Caco-2 (cell line): ENCODE results near the gene KCNH5. TPM values are rescaled to one million over a fixed set of nuclear protein-coding genes. Genes with fewer than 3 reads are reported as not detected.

Experiments
- BruUV-seq: library from RNA; stranded (reverse); fragments of 400-500 nt; replicated peaks from 2 replicates; lab custom pipeline; 2021; lab: Mats Ljungman, UMichigan
- CTCF ChIA-PET: fragments of 300-600 bp; sonication (Branson Sonifier 250); formaldehyde crosslinking; loops from one replicate; lab custom pipeline; 2022; ENCODE audit warnings: antibody characterized with exemption; lab: Charles Lee
- POLR2A ChIA-PET: fragments of 300-600 bp; sonication (Branson Sonifier 250); formaldehyde crosslinking; loops from one replicate; lab custom pipeline; 2022; ENCODE audit warnings: antibody characterized with exemption; lab: Charles Lee
- DNase-seq, 2 experiments: peaks; one replicate each; pipeline versions ENCODE4 v3.0.0 to v3.0.0-alpha.2; 2020 to 2022
- H3K27me3 ChIP-seq: replicated peaks from 2 replicates; pipeline ENCODE4 v1.6.0; 2011; ENCODE audit warnings: low read length; ENCODE audit not compliant: control insufficient read depth, insufficient read depth
- H3K36me3 ChIP-seq: 2 replicates; pipeline ENCODE4 v1.5.1; 2011; ENCODE audit warnings: low read length; ENCODE audit not compliant: control insufficient read depth, insufficient read depth
- H3K4me1 ChIP-seq: fragments of 250-450 bp; sonication (Bioruptor Pico); 2 replicates; pipeline ENCODE4 v1.5.1; 2020; ENCODE audit warnings: mild to moderate bottlenecking
- H3K4me3 ChIP-seq: 2 replicates; pipeline ENCODE4 v1.5.1; 2011; ENCODE audit warnings: low read depth, mild to moderate bottlenecking, control low read depth, low read length
- H3K9me3 ChIP-seq: fragments of 250-450 bp; sonication (Bioruptor Pico); 2 replicates; pipeline ENCODE4 v1.5.1; 2020; ENCODE audit warnings: mild to moderate bottlenecking, moderate library complexity
- H3K27ac Mint-ChIP-seq: one replicate; pipeline ENCODE4 v1.8.0; 2022; ENCODE audit warnings: mixed read lengths; ENCODE audit not compliant: unreplicated experiment
- H3K27me3 Mint-ChIP-seq: one replicate; pipeline ENCODE4 v1.8.0; 2022; ENCODE audit warnings: mixed read lengths; ENCODE audit not compliant: insufficient read depth, unreplicated experiment
- H3K36me3 Mint-ChIP-seq: one replicate; pipeline ENCODE4 v1.8.0; 2022; ENCODE audit warnings: mild to moderate bottlenecking, mixed read lengths; ENCODE audit not compliant: insufficient read depth, unreplicated experiment
- H3K4me1 Mint-ChIP-seq: one replicate; pipeline ENCODE4 v1.8.0; 2022; ENCODE audit warnings: low read depth, mixed read lengths; ENCODE audit not compliant: unreplicated experiment
- H3K4me3 Mint-ChIP-seq: one replicate; pipeline ENCODE4 v1.8.0; 2022; ENCODE audit warnings: mild to moderate bottlenecking, moderate library complexity, mixed read lengths; ENCODE audit not compliant: unreplicated experiment
- H3K9me3 Mint-ChIP-seq: one replicate; pipeline ENCODE4 v1.8.0; 2022; ENCODE audit warnings: mixed read lengths; ENCODE audit not compliant: unreplicated experiment
- intact Hi-C: fragments of 100-400 bp; cut with micrococcal nuclease; formaldehyde crosslinking; loops from one replicate; pipeline ENCODE4 v1.10.0; 2022; ENCODE audit not compliant: unreplicated experiment
- total RNA-seq: library from RNA; stranded (reverse); gene quantifications from 2 replicates; pipeline ENCODE4 v1.2.3, GENCODE V29; 2022
- TF ChIP-seq, protein P1 (sequence below), 2 experiments: fragments of 200-600 bp in 1 of 2; IDR thresholded peaks; 1 replicate in 1 of 2; 2 replicates in 1 of 2; pipeline versions ENCODE4 v1.5.1 to v1.8.0; 2011 to 2022; ENCODE audit warnings: antibody characterized with exemption in 1 of 2, control low read depth in 1 of 2, inconsistent platforms in 1 of 2, low read depth in 1 of 2, low read length in 1 of 2, mild to moderate bottlenecking in 1 of 2, moderate library complexity in 1 of 2; ENCODE audit not compliant: insufficient read depth in 1 of 2, severe bottlenecking in 1 of 2, unreplicated experiment in 1 of 2

Gene KCNH5
- total RNA-seq, 1 experiment from 2014 or later, result not detected

DNA sequence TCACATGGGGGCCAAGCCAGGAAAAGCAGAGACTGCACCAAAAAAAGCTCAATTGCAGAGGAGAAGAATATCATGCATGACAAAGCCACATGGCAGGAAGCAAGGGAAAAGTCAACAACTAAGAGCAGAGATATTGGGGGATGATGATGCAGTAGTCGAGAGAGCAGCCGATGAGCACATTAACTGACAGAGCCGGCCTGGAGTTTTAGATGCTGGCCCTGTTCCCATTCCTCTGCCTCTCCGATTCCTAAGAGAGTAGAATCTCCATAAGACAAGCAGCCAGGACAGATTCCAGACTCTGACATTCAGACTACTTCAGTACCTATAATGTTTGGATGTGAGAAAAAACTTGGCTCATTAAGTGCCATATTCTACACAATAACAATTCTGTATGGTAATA, 155.9 kb downstream of the KCNH5 start:
- Mint-ChIP-seq H3K27ac (no peak overlapping the region), H3K4me1 (no peaks in the 10 kb centered on the region), H3K36me3 (no peaks in the 10 kb centered on the region), H3K9me3 (no peaks in the 10 kb centered on the region), H3K4me3 (no peak overlapping the region), H3K27me3 (no peaks in the 10 kb centered on the region)
- CTCF ChIA-PET, result no interaction called here
- TF ChIP-seq, protein P1, sequence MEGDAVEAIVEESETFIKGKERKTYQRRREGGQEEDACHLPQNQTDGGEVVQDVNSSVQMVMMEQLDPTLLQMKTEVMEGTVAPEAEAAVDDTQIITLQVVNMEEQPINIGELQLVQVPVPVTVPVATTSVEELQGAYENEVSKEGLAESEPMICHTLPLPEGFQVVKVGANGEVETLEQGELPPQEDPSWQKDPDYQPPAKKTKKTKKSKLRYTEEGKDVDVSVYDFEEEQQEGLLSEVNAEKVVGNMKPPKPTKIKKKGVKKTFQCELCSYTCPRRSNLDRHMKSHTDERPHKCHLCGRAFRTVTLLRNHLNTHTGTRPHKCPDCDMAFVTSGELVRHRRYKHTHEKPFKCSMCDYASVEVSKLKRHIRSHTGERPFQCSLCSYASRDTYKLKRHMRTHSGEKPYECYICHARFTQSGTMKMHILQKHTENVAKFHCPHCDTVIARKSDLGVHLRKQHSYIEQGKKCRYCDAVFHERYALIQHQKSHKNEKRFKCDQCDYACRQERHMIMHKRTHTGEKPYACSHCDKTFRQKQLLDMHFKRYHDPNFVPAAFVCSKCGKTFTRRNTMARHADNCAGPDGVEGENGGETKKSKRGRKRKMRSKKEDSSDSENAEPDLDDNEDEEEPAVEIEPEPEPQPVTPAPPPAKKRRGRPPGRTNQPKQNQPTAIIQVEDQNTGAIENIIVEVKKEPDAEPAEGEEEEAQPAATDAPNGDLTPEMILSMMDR (IDR thresholded peaks at IDR 0.05; ENCODE audit: insufficient read depth in 1 of 2, low read depth in 1 of 2, low read length in 1 of 2, severe bottlenecking in 1 of 2, unreplicated experiment in 1 of 2), result no peak
- H3K36me3 ChIP-seq, result no peaks in the 10 kb centered on the region
- no peak overlapping the region for H3K4me3 ChIP-seq
- H3K4me1 ChIP-seq, result no peaks in the 10 kb centered on the region
- POLR2A ChIA-PET, result no interaction called here
- H3K9me3 ChIP-seq, result no peaks in the 10 kb centered on the region
- H3K27me3 ChIP-seq, result no peaks in the 10 kb centered on the region
- intact Hi-C loops, result no loop called here
- BruUV-seq, result no TSS peak
- DNase-seq, result no peak

DNA sequence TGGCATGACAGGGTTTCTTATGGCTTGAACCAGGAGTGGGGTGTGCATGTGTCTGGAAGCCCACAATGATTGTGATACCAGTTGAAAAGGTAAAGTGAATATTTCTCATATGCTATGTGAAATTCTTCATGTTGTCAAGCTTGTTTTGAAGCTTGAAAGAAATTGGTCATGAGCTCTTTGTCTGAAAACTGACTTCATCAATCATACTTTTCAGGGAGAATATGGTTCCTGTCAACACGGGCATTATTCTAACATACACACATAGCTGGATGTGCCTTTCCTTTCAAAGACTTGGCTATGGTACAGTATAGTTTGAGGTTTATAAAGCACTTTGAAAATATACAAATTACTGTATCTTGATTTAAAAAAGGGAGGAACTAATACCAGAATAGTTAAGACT, 158.8 kb downstream of the KCNH5 start:
- BruUV-seq, result no TSS peak
- no peaks in the 10 kb centered on the region for H3K4me1 Mint-ChIP-seq
- Histone ChIP-seq H3K27me3 (no peaks in the 10 kb centered on the region), H3K36me3 (no peaks in the 10 kb centered on the region), H3K4me1 (no peaks in the 10 kb centered on the region), H3K4me3 (no peak overlapping the region), H3K9me3 (no peaks in the 10 kb centered on the region)
- H3K27ac Mint-ChIP-seq, result no peak overlapping the region
- H3K27me3 Mint-ChIP-seq, result no peaks in the 10 kb centered on the region
- POLR2A ChIA-PET, result no interaction called here
- CTCF ChIA-PET, result no interaction called here
- no peaks in the 10 kb centered on the region for H3K9me3 Mint-ChIP-seq
- TF ChIP-seq, protein P1 (IDR thresholded peaks at IDR 0.05; ENCODE audit: insufficient read depth in 1 of 2, low read depth in 1 of 2, low read length in 1 of 2, severe bottlenecking in 1 of 2, unreplicated experiment in 1 of 2), result no peak
- DNase-seq, result no peak
- H3K36me3 Mint-ChIP-seq, result no peaks in the 10 kb centered on the region
- intact Hi-C loops, result no loop called here
- H3K4me3 Mint-ChIP-seq, result no peak overlapping the region

DNA sequence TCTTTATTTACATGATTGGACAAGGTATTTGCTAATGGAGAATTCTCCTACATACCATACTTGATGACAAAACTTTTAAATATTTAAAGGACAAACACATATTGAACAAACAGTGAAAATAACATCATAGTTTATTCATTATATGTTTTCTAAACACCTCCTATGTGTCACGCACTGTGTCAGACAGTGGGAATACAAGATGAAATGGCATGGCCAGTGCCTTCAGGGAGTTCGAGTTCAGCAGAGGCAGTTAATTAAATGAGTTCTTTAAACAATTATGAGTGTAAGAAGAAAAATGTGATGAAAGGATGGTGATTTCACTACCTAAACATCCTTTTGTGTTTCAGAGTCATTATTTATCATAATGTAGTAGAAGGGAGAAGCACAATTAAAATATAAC, 159.8 kb downstream of the KCNH5 start:
- H3K27me3 ChIP-seq, result no peaks in the 10 kb centered on the region
- H3K4me3 ChIP-seq, result no peak overlapping the region
- intact Hi-C loops, result no loop called here
- no TSS peak for BruUV-seq
- H3K27me3 Mint-ChIP-seq, result no peaks in the 10 kb centered on the region
- TF ChIP-seq, protein P1 (IDR thresholded peaks at IDR 0.05; ENCODE audit: insufficient read depth in 1 of 2, low read depth in 1 of 2, low read length in 1 of 2, severe bottlenecking in 1 of 2, unreplicated experiment in 1 of 2), result no peak
- H3K36me3 ChIP-seq, result no peaks in the 10 kb centered on the region
- no peaks in the 10 kb centered on the region for H3K36me3 Mint-ChIP-seq
- no peaks in the 10 kb centered on the region for H3K4me1 Mint-ChIP-seq
- no peaks in the 10 kb centered on the region for H3K4me1 ChIP-seq
- no peak for DNase-seq
- ChIA-PET POLR2A (no interaction called here), CTCF (no interaction called here)
- no peaks in the 10 kb centered on the region for H3K9me3 ChIP-seq
- H3K4me3 Mint-ChIP-seq, result no peak overlapping the region
- no peak overlapping the region for H3K27ac Mint-ChIP-seq
- H3K9me3 Mint-ChIP-seq, result no peaks in the 10 kb centered on the region
